ENCODE measurements around the gene HPCAL1. TPM values are rescaled to one million over a fixed set of nuclear protein-coding genes. Genes with fewer than 3 reads are reported as not detected.

HPCAL1 gene
- total RNA-seq, 1 donor from 2014 or later, result 13.7 TPM

DNA sequence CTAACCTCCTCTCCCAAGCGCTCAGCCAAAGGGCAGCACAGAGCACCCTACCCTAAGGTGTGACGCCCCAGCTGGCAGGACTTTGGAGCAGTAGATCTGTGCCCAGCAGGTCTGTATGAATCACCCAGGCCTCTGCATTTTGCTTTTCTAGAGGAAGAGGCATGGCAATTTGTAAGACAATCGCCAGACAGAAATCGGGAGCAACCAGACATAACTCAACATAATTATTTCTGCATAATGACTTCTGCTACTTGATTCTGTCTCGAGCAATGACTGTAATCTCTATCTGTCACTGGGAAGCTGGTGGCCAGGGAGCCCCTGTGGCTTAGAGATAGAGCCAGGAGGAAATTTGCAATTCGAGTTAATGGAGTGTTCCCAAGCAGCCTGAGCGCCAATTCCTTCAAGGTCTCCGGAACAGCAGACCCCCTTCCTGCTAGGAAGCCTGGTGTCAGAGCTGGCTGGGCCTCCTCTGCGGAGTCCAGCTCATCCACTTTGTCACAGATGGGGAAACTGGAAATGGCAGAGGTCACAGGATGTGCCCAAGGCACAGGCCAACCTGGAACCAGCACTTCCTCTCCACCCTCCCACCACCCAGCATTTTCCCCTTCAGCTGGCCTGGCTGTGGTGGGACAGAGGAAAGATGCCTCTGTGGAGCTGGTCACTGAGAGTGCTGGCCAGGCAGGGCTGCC is 90.4 kb downstream of the HPCAL1 start:
- peak; percentile 66 for ATAC-seq

DNA sequence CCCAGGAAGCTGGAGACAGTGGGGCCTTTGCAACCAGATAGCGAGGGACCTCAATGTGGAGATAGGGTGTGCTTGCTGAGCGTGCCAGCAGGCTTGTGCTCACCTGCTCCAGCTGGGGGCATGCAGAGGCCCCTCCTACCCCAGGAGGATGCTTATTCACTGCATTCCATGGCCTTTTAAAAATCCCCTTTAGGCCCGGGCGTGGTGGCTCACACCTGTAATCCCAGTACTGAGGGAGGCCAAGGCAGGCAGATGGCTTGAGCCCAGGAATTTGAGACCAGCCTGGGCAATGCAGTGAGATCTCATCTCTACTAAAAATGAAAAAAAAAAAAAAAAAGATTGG is 90.9 kb downstream of the HPCAL1 start:
- ATAC-seq, result peak; percentile 70

DNA sequence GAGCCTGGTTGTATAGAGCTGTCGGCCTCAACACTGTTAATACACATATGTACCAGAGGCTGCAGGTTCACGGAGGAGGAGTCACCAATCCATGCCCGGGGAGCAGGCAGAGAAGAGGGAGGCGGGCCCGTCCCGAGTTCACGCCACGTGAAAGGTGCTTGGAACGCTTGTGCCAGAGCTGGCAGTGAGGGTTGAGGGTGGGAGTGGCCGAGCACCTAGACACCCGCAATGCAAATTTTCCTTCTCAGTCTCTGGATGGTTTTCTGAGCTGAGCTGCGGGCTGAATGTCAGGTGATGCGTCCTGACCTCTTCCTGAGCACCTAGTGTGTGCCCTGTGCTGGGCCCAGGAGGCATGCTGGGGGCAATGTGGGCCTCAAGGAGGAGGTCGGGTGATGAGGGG is 93.2 kb downstream of the HPCAL1 start:
- ATAC-seq, result no peak

DNA sequence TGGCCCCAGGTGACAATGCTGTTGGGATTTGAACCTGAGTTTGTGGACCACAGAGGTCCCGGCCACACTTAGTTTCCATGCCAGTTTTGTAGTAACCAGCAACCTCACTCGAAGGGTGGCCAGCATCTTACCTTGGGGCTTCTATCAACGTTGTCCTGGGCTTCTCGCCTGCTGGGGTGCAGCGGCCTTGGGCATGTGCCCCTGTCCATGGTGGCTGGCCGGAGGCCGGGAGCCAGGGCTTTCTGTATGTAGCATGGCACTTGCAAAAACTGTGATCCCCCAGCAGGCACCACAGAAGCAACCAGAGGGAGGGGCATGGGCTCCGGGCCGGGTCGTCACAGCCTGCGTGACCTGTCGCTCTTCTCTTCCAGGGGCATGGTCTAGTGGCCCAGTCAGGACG is 93.8 kb downstream of the HPCAL1 start:
- no peak for ATAC-seq

DNA sequence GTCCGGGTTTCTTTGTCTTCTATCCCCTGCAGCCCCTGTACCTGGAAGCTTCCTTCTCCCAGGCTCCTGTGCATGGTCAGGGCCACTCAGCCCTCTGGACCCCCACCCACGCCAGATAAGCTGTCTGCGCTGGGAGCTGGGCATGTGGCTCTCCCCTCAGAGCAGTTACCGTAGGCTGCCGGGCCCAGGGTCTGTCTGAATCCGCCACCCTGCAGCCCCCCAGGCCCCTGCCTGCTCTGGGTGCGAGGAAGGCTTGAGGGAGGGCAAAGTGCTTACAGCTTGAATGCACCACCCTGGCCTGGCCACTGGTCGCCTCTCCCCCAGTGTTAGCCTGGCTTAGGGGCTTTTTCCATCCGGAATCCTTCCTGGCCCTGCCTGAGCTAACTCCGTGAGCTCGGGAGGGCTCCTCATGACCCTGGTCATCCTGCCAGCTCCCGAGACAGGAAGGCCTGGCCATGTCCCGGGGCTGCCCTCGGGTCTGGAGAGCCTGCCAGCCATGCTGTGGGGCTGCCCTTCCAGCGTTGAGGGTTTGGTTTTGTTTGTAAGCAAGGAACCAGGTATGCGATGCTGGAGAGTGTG is 94.7 kb downstream of the HPCAL1 start:
- ATAC-seq, result no peak

DNA sequence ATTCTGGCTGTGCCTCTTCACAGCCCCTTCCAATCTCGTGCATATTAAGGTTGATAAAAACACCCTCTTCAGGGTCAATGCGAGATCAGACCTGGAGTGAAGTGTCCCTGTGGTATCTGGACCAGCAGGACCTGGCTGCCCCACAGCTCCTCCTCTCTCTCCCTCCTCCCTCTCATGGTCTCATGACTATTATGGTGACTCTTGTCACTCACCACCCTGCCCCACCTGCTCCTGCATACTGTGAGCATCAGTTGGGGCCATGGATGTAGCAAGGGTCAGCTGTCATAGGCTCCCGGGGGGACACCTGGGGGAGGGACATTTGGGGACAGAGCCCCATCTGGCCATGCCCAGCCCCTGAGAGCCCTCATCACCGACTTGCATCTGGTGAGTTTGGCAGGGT is 95.2 kb downstream of the HPCAL1 start:
- no peak for ATAC-seq

DNA sequence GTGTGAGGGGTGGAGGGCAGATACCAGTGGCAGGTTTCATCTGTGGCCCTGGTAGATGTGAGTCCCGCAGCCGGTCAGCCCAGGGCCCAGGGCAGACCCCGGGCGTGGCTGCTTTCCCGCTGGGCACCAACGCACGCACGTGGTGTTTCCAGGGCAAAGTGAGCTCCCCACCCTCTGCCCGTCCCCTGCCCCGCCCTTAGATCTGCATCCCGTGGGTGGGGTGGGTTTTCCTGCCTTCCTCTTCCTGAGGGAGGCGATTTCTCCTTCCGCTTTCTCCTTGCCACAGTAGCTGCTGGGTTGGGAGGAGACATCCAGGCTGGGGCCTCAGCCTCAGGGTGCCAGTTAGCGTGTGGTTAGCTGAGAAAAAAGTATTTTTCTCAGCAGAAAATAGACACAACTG is 95.8 kb downstream of the HPCAL1 start:
- ATAC-seq, result no peak

DNA sequence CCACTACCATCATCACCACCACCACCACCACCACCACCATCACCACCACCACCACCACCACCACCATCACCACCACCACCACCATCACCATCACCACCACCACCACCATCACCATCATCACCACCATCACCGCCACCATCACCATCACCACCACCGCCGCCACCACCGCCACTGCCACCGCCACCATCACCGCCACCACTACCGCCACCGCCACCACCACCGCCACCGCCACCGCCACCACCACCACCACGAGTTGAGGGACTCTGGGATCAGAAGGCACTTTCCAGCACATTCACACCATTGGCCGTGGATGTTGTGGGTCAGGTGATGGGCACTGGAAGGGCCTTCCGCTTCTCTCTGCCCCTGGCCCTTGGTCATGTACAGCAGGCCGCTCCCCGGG is 96.7 kb downstream of the HPCAL1 start:
- ATAC-seq, result no peak

DNA sequence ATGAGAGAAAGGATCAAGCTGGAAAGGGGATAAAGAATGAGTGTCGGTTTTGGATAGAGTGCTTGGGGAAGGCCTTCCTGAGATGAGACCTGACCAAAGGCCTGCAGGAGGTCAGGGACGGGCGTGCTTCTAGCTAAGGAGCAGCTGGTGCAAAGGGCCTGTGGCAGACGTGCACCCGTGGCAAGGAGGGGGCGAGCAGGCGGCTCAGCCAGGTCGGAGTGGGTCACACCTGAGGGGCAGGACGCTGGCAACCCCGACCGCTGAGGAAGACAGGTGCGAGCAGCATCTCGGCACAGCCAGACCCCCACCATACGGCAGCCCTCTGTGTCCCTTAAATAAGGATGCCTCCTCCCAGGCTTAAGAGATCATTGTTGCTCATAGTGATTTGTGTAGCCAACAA is 97.3 kb downstream of the HPCAL1 start:
- no peak for ATAC-seq

DNA sequence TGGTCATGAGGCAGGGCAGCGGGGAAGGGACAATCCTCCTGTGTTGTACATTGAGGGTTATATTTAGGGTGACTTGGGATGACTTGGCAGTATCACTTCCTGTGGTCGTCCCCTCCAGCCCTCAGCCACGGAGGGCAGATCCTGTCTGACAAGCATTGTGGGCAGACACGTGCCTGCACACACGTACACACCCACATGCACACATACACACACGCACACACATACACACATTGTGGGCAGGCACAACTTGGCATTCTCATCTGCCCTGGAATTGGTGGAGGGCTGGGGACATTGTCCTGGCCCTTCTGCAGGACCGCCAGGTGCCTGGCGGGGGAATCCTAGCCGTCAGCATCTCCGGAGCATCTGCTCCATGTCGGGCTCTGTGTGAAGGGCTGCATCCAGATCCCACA is 97.9 kb downstream of the HPCAL1 start:
- ATAC-seq, result no peak

DNA sequence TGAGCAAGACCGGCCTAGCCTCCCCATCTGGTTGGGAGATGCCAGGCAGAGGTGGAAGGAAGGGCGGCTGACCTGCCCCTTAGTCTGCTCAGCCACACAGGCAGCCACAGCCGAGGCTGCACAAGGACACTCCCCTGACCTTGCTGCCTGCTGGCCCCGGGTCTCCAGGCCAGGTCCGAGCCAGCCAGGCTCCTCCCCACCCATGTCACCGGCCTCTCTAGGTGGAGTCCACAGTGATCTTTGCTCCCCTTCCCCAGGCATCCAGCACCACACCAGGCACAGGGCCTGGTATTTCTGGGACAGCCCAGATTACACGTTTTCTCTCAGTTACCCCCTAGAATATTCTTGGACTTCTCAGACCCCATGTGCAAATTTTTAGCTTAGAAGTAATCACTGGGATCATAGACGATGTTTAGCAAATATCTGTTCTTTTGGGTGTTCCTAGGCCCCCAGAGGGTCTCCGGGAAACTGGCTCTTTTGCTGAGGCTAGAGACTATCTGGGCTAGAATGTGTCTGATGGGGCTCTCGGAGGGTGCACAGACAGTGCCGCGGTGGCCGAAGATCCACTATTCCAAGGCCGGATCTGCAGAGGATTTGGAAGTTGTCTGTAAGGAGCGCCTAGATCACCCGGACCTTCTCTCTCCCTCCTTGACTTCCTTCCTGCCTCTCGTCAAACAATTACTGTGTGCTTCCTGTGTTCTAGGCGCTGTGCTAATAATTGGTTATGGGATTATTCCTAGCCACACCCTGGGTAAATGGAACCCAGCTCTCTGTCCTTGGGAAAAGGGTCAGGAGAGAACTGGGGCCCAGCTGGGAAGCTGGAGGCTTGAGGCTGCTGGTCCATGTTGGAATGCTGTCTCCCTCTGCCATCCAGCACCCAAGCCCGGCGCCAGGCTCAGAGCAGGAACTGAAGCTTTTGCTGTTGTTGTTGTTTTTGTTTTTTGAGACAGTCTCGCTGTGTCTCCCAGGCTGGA is 98.6 kb downstream of the HPCAL1 start:
- ATAC-seq, result no peak

DNA sequence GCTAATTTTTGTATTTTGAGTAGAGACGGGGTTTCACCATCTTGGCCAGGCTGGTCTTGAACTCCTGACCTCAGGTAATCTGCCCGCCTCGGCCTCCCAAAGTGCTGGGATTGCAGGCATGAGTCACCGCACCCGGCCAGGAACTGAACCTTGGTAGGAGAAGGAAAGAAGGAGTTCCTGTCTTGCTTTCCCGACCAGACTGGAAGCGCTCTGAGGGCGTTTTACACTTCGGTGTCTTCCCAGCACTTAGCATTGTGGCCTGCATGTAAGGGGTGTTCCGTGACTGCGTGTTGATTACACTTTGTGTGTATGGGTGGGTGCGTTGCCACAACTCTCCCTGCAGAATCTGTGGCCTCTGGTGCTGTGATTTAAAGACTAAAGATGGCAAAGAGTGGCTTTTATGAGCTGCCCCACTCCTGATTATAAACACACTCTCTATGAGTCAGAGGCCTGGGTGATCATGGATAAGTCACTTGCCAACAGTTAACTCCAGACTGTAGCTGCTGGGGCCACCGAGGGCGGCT is 99.4 kb downstream of the HPCAL1 start:
- ATAC-seq, result no peak

DNA sequence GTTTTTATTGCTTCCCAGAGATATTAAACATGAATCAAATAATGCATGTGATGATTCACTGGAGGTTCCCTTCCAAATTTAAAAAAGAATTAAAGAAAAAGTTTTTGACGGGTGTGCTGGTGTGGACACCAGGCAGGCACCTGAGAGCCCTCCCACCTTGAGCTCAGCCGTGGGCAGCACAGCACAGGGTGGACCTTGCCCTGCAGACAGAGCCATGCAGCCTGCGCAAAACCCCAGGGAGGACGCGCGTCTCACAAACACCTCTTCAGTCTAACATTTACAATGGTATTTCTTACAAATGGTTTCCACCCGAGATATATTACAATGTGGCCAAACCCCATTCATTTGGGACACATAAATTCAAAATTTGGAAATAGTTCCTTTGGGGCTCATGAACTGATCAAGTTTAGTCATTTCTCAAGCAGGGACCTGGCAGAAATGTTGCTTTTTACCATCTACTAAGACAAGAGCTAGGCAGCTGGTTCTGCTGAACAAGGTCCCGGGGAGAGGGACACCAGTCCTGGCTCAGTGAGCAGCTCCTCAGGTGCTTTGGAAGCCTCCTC is 100.0 kb downstream of the HPCAL1 start:
- no peak for ATAC-seq

DNA sequence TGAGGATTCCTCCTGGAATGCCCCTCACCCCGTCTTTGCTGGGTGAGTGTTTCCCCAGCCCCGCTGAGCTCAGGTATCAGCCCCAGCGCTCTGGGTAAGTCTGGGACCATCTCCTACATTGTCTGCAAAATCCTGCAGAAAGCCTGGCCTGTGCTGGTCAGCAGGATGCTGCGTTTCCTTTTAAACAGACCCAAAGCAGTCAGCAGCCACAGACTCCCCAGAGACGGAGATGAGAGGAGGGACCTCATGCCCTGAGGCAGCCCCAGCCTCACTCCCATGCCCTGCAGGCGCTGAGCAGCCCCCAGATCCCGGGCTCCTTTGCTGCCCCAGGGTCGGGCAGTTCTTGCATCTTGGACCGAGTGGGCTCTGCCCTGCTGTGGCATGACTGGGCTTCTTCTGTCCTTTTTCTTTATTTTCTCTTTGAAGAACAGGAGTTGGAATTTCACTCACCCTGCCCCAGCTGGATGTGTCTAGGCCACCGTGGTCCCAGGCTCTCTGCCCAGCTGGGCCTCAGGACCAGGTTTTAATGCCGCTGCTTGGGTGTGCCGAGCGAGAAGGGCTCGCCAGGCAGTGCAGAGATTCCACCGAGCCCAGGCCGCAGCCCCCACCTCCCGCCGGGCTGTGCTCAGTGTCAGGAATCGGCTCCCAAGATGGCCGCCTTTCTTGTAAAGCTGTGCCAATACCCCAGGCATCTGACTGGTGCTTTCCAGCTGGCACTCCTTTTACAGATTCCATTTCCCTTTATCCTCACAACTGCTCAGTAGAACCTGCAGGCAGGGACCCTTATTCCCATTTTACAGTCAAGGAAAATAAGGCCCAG is 101.8 kb downstream of the HPCAL1 start:
- no peak for ATAC-seq

DNA sequence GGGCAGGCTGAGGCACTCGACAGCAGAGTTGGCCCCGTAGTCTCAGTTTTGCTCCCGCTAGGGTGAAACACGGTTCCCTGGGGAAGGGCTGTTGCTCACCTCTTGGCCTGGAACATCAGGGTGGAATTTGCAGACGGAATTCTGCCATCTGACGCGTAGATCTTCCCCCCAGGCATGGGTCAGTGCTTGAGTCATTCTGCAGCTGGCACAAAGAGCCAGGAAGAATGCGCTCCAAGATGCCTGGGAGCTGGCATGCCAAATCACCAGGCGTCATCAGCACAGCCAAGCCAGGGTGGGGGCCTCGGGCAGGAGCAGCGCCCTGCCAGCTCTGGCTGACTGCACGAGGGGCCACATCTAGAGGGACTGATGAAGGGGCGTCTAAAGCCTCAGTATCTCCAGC is 102.7 kb downstream of the HPCAL1 start:
- ATAC-seq, result peak; percentile 56

DNA sequence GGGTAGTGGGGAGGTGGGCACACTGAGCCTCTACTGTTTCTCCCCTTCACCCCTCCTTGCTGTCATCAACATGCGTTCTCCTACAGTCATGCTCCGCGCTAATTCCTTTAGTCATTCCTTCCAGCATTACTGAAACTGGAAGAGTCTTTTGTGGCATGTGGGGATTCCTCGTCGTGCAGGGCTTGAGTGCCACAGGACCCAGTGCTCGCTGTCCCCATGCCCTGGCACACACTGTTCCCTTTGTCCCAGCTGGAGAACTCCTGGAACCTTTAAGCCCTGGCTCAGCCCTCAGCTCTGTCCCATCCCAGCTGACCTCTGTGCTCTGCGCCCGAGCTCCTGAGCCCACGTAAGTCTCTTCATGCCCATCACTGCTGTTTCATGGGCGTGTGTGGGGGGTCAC is 103.3 kb downstream of the HPCAL1 start:
- no peak for ATAC-seq

DNA sequence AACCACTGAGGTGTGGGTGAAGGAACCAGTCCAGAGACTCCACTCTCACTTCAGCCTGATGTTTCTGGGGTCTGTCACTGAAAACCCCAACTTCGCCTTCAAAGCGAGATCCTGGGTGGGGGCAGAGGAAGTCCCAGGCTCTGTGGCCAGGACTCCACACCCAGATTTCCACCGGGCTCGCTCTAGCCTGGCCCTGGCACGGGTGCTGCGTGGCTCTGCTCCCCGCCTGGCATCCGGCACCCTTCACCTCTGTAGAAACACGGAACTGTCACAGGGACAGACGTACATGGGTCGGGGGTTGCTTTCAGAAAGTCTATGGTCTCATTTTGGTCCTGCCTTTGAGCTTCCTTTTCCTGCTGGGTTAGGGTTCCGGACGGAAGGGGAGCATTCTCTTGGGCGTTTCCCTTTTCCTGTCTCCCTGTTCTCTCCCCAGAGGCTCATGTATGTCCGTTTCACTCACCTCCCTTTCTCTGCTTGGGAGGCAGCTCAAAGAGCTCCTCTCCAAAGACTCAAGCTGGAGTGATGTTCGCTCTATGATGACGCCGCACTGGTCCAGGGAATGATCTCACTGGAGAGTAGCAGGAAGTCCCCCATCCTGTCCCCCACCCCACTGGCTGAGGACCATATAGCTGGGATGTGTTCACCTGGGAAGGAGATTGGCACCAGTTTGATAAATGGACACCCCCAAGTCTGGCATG is 103.9 kb downstream of the HPCAL1 start:
- ATAC-seq, result no peak

DNA sequence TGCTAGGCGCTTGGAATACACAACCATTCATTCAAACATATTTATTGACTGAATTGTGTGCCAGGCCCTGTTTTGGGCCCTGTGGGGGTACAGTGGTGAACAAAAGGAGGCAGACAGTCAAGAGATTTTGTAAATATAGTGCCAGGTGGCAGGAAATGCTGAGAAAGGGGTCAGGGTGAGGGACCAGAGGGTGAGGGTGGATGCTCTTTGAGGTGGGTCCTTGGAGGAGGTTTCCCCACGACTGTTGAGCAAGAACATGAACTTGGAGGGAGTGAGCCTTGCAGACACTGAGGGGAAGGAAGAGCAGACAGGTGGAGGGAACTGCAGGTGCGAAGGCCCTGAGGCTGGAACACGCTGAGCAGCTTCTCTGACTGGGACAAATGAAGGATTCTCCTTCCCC is 104.7 kb downstream of the HPCAL1 start:
- ATAC-seq, result no peak

DNA sequence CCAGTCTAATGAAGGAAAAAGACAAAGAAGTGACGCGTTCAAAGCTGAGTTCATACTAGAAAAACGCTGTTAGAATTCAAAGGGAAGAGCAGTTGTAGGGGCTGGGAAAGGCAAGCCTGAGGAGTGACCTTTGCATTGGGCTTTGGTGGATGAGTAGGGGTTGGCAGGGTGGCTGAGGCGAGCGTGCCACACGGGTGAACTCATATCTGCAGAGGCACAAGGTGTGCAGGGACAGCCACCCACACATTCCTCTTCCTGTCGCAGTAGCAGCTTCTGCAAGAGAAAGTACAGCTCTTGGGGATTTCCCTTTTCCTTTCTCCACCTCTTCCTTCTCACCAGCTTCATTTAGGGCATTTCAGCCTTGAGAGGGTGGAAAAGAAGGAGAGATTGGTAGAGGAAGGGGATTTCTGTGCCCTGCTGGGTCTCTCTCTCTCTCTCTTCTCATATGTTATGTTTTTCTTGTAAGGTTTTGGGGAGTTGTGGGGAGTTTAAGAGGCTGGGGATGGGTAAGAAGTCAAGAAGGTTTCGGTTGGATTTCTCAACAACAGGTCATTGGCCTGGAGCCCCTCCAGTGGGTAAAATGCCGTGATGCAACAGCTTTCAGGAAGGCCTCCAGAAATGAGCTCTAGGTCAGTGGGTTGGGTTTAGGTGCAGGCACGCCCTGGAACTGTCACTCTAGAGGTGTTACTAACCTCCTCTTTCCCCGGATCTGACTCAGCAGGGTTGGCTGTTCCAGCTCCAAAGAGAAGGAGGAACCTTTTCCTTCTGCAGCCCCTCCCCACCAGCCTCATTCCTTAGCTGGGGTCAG is 105.3 kb downstream of the HPCAL1 start:
- peak; percentile 85 for ATAC-seq
